ACC112 (cell line): ENCODE measurements around the gene NT5DC3.

ENCODE experiments used
- H2AFZ ChIP-seq: fragments of 200-600 bp; sonication (generic); one replicate; pipeline ENCODE4 v1.6.0; 2017; ENCODE audit warnings: antibody characterized with exemption, low read length; ENCODE audit not compliant: unreplicated experiment
- H3K27ac ChIP-seq: fragments of 200-600 bp; sonication (generic); 2 replicates; pipeline ENCODE4 v1.5.1; 2014; ENCODE audit warnings: low read depth, mild to moderate bottlenecking, antibody characterized with exemption, low read length, moderate library complexity
- H3K27me3 ChIP-seq: fragments of 200-600 bp; sonication (generic); 2 replicates; pipeline ENCODE4 v1.6.1; 2014; ENCODE audit warnings: mild to moderate bottlenecking, antibody characterized with exemption, low read length, moderate library complexity, mixed read lengths; ENCODE audit not compliant: insufficient read depth
- H3K36me3 ChIP-seq: fragments of 200-600 bp; sonication (generic); 2 replicates; pipeline ENCODE4 v1.6.1; 2016; ENCODE audit warnings: mild to moderate bottlenecking, antibody characterized with exemption, low read length, moderate library complexity, mixed read lengths; ENCODE audit not compliant: insufficient read depth
- H3K4me1 ChIP-seq: fragments of 200-600 bp; sonication (generic); one replicate; pipeline ENCODE4 v1.6.1; 2016; ENCODE audit warnings: low read length, mixed read lengths; ENCODE audit not compliant: insufficient read depth, unreplicated experiment, control insufficient read depth
- H3K4me3 ChIP-seq: fragments of 200-600 bp; sonication (generic); 2 replicates; pipeline ENCODE4 v1.5.1; 2014; ENCODE audit warnings: mild to moderate bottlenecking, low read depth, low read length
- H3K79me2 ChIP-seq: fragments of 200-600 bp; sonication (generic); one replicate; pipeline ENCODE4 v1.6.0; 2016; ENCODE audit warnings: low read length; ENCODE audit not compliant: control insufficient read depth, unreplicated experiment, insufficient read depth

The NT5DC3 gene

DNA sequence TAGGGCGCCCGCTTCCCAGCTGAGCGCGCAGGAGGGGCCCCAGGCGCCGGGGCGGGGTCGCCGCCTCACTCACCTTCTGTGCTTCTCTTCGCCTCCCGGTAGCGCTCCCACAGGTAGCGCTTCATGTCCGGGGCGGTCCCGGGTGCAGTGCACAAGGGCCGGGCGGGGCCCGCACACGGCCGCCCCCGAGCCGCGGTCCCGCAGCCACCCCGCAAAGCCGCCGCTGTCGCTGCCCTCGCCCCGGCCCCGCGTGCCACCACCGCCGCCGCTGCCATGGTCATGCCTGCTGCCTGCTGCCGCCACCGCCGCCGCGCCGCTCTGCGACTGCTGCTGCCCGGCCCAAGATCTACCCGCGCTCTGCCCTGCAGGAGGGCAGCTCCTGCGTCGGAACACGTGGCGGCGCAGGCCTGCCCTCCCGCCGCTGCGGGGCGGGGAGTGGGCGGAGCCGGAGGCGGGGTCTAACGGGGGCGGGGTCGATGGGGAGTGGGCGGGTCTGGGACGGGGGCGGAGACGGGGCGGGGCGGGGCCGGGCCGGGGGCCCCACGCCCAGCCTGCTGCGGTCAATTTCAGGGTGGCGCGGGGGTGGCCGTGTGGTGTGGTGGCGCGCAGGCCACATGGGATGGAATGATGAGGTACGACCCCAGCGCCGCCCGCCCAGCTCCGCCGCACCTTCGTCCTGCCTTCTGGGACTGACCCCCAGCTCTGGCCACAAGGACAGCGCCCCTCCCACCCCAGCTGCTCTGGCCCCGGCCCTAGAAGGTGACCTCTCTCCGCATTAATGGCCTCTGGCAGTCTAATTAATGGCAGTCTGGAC lies at the start of gene NT5DC3:
Gene NT5DC3 (minus strand): TSS at position 359 of the 814 bp plus-strand sequence. CDS start 78 bp downstream, at position 281.
- peak within 1 kb of the TSS; percentile 92 for H2AFZ ChIP-seq
- H3K27ac ChIP-seq, result no peak within 1 kb of the TSS
- H3K4me1 ChIP-seq, result peaks cover 19% of the 10 kb centered on the region
- H3K79me2 ChIP-seq, result peaks cover 25% of the 10 kb centered on the region
- H3K36me3 ChIP-seq, result no peaks in the 10 kb centered on the region
- H3K4me3 ChIP-seq, result peak within 1 kb of the TSS; percentile 80
- H3K27me3 ChIP-seq, result no peaks in the 10 kb centered on the region

DNA sequence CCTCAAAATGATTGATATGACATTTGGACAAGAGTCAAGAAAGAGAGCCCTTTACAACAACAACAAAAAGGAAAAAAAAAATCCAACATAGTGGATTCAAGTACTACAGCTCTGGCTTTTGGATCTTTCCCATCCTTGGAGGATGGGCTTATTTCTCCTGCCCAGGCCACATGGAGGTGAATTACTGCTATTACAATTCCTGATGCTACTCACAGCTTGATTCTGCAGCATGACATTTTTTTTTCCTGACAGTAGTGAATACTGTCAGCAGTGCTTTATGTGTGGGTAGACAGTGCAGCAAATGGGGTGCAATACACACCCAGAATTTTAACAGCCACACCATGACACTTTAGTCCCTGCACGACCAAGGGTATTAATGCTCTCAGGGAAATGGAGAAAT lies 46.7 kb upstream of the NT5DC3 start:
- Histone ChIP-seq H3K79me2 (no peaks in the 10 kb centered on the region), H3K27ac (no peak overlapping the region), H3K4me3 (no peak overlapping the region), H3K36me3 (no peaks in the 10 kb centered on the region), H2AFZ (no peak overlapping the region), H3K27me3 (no peaks in the 10 kb centered on the region), H3K4me1 (no peaks in the 10 kb centered on the region)

- no peak overlapping the region for H3K27ac ChIP-seq
- no peak overlapping the region for H2AFZ ChIP-seq
- H3K36me3 ChIP-seq, result no peaks in the 10 kb centered on the region
- H3K27me3 ChIP-seq, result no peaks in the 10 kb centered on the region
- no peaks in the 10 kb centered on the region for H3K79me2 ChIP-seq
- H3K4me3 ChIP-seq, result no peak overlapping the region
- no peaks in the 10 kb centered on the region for H3K4me1 ChIP-seq
Observed at GRCh38 chr12:103886195-103886797, 45.3 kb upstream of the NT5DC3 start.

DNA sequence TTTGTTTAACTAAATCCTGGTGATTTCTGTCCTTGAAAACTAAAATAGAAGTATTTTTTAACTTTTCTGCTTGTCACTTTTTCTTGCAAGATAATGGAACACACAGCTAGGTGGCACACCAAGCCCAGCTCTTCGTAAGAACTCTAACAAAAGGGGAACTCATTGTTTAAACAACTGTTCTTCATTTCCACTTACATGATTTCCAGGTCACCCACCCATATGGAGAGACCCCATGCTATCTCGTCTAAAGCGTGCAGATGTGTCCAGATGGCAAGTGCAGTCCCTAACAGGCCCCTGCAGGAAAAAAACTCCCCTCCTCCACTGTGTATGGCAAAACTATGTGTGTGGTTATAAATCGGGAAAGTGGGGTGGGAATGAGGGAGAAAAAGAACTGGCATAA lies 43.3 kb upstream of the NT5DC3 start:
- H3K4me3 ChIP-seq, result no peak overlapping the region
- H3K27me3 ChIP-seq, result no peaks in the 10 kb centered on the region
- H2AFZ ChIP-seq, result no peak overlapping the region
- no peaks in the 10 kb centered on the region for H3K4me1 ChIP-seq
- no peaks in the 10 kb centered on the region for H3K79me2 ChIP-seq
- no peaks in the 10 kb centered on the region for H3K36me3 ChIP-seq
- H3K27ac ChIP-seq, result no peak overlapping the region

DNA sequence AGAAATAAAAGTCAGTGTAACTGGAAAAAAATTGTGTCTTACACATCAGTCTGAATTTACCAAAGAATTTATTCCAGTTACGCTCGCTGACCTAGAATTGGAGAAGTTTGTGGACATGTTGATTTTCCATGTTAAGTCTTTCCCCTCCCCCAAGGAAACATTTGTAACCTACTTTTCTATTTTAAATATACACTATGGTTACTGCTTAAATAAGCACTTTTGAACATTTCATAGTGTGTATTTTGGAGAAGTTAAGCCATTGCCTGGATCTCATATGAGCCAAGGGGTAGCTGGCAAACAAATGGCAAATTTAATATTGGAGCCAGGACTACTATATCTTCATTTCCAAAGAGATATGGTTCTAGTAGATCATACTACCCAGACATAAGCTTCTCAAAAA lies 42.9 kb upstream of the NT5DC3 start:
- no peaks in the 10 kb centered on the region for H3K4me1 ChIP-seq
- no peak overlapping the region for H3K4me3 ChIP-seq
- no peak overlapping the region for H2AFZ ChIP-seq
- no peak overlapping the region for H3K27ac ChIP-seq
- no peaks in the 10 kb centered on the region for H3K27me3 ChIP-seq
- H3K79me2 ChIP-seq, result no peaks in the 10 kb centered on the region
- H3K36me3 ChIP-seq, result no peaks in the 10 kb centered on the region

GRCh38 chr12:103882861-103883596 lies 42.0 kb upstream of the NT5DC3 start:
- H3K36me3 ChIP-seq, result no peaks in the 10 kb centered on the region
- no peak overlapping the region for H3K4me3 ChIP-seq
- H3K79me2 ChIP-seq, result no peaks in the 10 kb centered on the region
- no peak overlapping the region for H2AFZ ChIP-seq
- H3K27ac ChIP-seq, result no peak overlapping the region
- no peaks in the 10 kb centered on the region for H3K4me1 ChIP-seq
- no peaks in the 10 kb centered on the region for H3K27me3 ChIP-seq

- Histone ChIP-seq H3K27me3 (no peaks in the 10 kb centered on the region), H2AFZ (no peak overlapping the region), H3K4me3 (no peak overlapping the region), H3K79me2 (no peaks in the 10 kb centered on the region), H3K27ac (no peak overlapping the region), H3K36me3 (no peaks in the 10 kb centered on the region), H3K4me1 (no peaks in the 10 kb centered on the region)
Observed at GRCh38 chr12:103881261-103881660, 40.2 kb upstream of the NT5DC3 start.

DNA sequence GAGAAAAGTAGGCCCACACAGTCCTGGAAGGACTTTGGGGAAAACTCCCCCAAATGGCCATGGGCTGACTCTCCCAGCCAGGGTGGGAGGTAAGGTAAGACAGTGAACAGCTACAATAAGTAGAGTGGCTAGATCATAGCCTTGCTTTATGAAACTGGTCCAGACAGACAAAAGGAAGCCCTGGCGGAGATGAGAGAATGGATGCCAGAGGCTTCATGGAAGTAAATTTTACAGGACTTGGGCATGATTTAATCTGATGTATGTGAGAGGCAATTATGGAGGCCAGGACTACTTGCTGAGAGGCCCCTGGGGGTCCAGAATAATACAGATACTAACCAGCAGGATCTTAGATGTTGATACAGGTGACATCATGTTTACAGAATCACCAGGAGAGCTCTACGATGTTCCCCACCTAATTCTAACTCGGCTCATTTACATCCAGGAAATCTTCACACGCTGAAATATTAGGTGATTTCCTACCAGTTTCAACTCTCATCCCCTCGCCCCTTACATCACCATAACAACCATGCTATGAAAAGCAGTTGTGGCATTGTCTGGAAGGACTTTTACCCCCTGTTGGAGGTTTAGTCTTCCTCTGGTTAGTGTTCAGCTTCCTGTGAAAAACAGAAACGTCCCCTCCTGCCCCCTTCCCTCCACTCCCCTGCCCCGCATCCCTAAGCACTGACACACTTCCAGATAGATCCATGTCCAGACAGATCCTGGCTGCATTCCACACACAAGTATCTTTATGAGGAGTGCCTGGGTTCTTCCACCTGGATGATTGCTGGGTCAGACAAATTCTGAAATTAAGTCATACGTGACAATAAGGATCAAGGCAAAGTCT lies 39.5 kb upstream of the NT5DC3 start:
- no peak overlapping the region for H3K27ac ChIP-seq

GRCh38 chr12:103879878-103880277 lies 38.8 kb upstream of the NT5DC3 start:
- H3K4me3 ChIP-seq, result no peak overlapping the region
- no peaks in the 10 kb centered on the region for H3K79me2 ChIP-seq
- H2AFZ ChIP-seq, result no peak overlapping the region
- no peaks in the 10 kb centered on the region for H3K36me3 ChIP-seq
- H3K27me3 ChIP-seq, result no peaks in the 10 kb centered on the region
- no peaks in the 10 kb centered on the region for H3K4me1 ChIP-seq
- H3K27ac ChIP-seq, result no peak overlapping the region

More for the DNA sequence above, 39.5 kb upstream of the NT5DC3 start:
- H3K36me3 ChIP-seq, result no peaks in the 10 kb centered on the region
- no peak overlapping the region for H3K4me3 ChIP-seq
- H3K27me3 ChIP-seq, result no peaks in the 10 kb centered on the region
- H3K4me1 ChIP-seq, result no peaks in the 10 kb centered on the region
- no peaks in the 10 kb centered on the region for H3K79me2 ChIP-seq
- H2AFZ ChIP-seq, result no peak overlapping the region

DNA sequence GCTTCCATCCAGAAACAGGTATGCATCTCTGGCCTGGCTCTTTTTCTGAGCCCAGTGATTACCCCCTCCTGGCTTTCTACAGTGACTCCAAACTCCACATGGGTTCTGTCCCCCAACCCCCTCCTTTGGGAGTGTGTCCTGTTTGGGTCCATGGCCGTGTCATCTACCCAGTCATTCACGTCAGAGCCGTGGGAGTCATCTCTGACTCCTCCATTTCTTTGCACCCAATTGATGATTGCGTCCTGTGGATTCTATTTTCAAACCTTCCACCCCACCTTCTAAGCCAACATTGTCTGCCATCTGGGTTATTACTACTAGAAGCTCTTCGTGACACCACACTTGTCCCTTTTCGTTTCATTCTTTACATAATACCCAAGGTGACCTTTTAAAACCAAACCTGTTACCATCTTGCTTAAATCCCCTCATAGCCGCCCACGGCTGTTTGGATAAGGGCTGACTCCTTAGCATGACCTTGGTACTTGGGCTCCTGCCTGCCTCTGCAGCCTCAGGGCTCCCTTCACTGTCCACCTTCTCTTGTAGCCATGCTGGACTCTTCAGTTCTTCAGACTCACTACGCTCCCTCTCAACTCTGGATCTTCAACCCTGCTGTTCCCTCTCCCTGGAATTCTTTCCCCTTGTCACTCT lies 38.1 kb upstream of the NT5DC3 start:
- H2AFZ ChIP-seq, result no peak overlapping the region
- no peaks in the 10 kb centered on the region for H3K4me1 ChIP-seq
- no peaks in the 10 kb centered on the region for H3K79me2 ChIP-seq
- no peaks in the 10 kb centered on the region for H3K36me3 ChIP-seq
- no peaks in the 10 kb centered on the region for H3K27me3 ChIP-seq
- no peak overlapping the region for H3K4me3 ChIP-seq
- H3K27ac ChIP-seq, result no peak overlapping the region
